IPS DF 6.9 (cell line): ENCODE data around the gene GPI.

Experiments used
- DNase-seq: peaks from one replicate; pipeline ENCODE4 v3.0.0-alpha.2; 2013; ENCODE audit warnings: low read depth, low spot score
- H3K27ac ChIP-seq: one replicate; pipeline ENCODE4 v1.5.1; 2013; ENCODE audit warnings: low read length, control low read depth
- H3K27me3 ChIP-seq: 2 replicates; pipeline ENCODE4 v1.6.1; 2013; ENCODE audit warnings: mild to moderate bottlenecking, low read length; ENCODE audit not compliant: control insufficient read depth, insufficient read depth
- H3K36me3 ChIP-seq: 2 replicates; pipeline ENCODE4 v1.6.1; 2013; ENCODE audit warnings: low read length; ENCODE audit not compliant: control insufficient read depth, insufficient read depth
- H3K4me1 ChIP-seq: 2 replicates; pipeline ENCODE4 v1.6.1; 2013; ENCODE audit warnings: low read length; ENCODE audit not compliant: control insufficient read depth, insufficient read depth
- H3K4me3 ChIP-seq: 2 replicates; pipeline ENCODE4 v1.5.1; 2013; ENCODE audit warnings: mild to moderate bottlenecking, low read length
- H3K9me3 ChIP-seq: 2 replicates; pipeline ENCODE4 v1.6.1; 2013; ENCODE audit warnings: low read length, inconsistent platforms; ENCODE audit not compliant: control insufficient read depth, insufficient read depth
- WGBS: extraction: QIAGEN DNeasy Blood & Tissue Kit; methylation state at CpG from one replicate; pipeline ENCODE4 v1.1.7; 2013; ENCODE audit warnings: mixed read lengths, missing lambda C conversion rate; ENCODE audit not compliant: insufficient read length, insufficient coverage; 5-methylcytosine and 5-hydroxymethylcytosine counted together

GPI gene

DNA sequence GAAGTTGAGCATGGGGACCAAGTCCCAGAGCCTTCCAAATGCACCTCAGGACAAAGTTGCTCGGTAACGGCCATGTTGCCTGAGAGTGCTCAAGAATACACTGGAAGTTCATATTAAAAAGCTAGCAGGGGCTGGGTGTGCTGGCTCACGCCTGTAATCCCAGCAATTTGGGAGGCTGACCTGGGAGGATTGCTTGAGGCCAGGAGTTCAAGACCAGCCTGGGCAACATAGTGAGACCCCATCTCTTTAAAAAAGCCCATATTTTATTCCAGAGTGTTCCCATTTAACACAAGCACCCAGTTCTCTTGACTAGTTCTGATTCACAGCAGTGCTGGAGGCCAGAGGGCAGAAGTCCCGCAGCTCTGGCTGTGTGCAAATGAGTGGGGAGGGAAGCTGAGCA is 8.1 kb upstream of the GPI start:
- Histone ChIP-seq H3K4me1 (no peaks in the 10 kb centered on the region), H3K27ac (no peak overlapping the region), H3K36me3 (peaks cover 5% of the 10 kb centered on the region), H3K9me3 (no peaks in the 10 kb centered on the region), H3K4me3 (no peak overlapping the region), H3K27me3 (no peaks in the 10 kb centered on the region)
- no CpG with 5 or more reads among the region's 4 CpGs for WGBS
- no peak for DNase-seq

DNA sequence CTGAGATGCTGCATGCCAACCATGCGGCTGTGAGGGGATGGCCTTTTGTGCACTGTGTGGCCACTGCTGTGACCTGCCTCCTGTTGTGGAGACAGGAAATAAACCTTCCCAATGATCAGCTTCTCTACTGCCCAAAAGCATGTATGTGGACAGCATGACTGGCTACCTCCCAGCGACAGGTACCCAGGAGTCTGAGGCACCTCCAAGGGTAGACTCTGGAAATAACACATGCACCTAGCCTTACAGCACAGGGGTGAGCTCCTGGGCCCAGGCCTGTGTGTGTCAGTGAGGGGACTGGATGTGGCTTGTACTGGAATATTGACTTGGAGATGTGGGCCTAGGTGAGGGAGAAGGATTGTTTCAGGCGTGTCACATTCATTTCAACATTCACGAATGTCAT is 7.6 kb upstream of the GPI start:
- Histone ChIP-seq H3K27me3 (no peaks in the 10 kb centered on the region), H3K4me3 (no peak overlapping the region), H3K36me3 (peaks cover 5% of the 10 kb centered on the region), H3K4me1 (no peaks in the 10 kb centered on the region), H3K9me3 (no peaks in the 10 kb centered on the region), H3K27ac (no peak overlapping the region)
- WGBS: no CpG with 5 or more reads among the region's 4 CpGs
- DNase-seq: no peak

DNA sequence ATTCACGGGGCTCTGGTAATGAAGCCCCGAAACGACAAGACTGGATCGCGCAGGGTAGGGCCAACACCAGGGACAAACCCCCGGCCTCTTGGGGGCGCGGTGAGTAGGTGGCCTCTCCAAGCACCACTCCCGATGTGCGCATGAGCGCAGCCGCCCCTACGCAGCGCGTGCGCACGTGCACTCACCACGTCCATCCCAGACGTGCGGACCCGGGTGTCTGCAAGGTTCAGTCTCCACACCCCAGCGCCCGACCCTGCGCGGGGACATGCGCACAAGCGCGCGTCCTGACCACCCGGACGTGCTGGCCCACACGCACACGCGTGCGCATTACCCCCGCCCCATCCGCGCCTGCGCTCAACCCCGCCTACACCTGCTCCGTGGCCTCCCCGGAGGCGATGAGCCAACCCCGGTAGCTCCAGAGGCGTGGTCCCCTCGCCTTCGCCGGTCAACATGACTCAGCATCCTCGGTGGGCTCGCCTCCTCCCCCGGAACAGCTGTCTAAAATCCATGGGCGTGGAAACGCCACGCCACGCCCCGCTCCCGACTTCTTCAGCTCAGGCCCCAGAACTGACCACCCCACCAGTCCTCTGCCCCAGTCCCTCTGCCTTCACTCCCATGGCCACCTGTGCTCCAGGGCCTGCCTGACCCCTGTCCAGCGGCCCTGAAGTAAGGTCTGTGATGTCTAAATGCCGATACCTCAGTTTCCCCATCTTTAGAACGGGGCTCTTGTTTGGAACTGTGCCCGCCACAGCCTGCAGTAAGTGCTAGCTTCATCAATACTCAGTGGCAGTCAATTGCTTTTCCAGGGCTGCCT is 5.6 kb upstream of the GPI start:
- Histone ChIP-seq H3K4me1 (no peaks in the 10 kb centered on the region), H3K27ac (no peak overlapping the region), H3K9me3 (no peaks in the 10 kb centered on the region), H3K36me3 (no peaks in the 10 kb centered on the region), H3K27me3 (no peaks in the 10 kb centered on the region), H3K4me3 (peak overlapping the region; percentile 35; the same call in 1 of the 2 replicates)
- WGBS: no CpG with 5 or more reads among the region's 61 CpGs
- peak; percentile 88 for DNase-seq

DNA sequence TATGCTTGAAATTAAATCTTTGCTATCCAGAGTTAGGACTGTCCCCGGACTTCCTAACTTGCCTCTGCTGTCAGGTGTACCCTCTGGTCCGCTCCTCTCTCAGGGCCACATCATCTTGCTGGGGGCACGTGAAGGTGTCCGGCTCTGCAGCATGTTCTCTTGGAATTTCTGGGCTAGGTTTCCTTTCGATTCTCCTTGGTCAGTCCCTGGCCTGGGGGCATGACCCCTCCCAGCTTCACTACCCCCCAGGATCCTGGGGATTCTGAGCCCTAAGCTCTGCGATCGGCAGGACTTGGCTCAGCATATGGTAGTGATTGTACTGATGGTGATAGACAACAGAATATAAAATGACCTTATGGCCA is 5.1 kb upstream of the GPI start:
- Histone ChIP-seq H3K4me3 (no peak overlapping the region), H3K27me3 (no peaks in the 10 kb centered on the region), H3K36me3 (no peaks in the 10 kb centered on the region), H3K9me3 (no peaks in the 10 kb centered on the region), H3K4me1 (no peaks in the 10 kb centered on the region), H3K27ac (no peak overlapping the region)
- no peak for DNase-seq
- no CpG with 5 or more reads among the region's 7 CpGs for WGBS

DNA sequence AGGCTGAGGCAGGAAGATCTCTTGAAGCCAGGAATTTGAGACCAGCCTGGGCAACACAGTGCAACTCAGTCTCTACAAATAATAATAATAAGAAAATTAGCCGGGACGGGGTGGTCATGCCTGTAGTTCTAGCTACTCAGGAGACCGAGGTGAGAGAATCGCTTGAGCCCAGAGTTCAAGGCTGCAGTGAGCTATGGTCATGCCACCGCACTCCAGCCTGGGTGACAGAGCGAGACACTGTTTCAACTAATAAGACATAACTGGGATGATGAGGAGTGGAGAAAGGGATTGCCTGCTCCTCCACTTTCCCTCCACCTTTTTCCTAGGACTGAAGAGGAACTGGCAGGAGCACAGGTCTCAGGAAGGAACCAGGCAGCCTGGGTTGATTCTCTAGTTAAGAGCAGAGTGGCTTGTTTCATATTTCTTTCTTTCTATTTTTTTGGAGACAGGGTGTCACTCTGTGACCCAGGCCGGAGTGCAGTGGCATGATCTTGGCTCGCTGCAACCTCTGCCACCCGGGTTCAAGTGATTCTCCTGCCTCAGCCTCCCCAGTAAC is 4.6 kb upstream of the GPI start:
- Histone ChIP-seq H3K27ac (no peak overlapping the region), H3K4me1 (no peaks in the 10 kb centered on the region), H3K27me3 (no peaks in the 10 kb centered on the region), H3K9me3 (no peaks in the 10 kb centered on the region), H3K4me3 (no peak overlapping the region), H3K36me3 (no peaks in the 10 kb centered on the region)
- WGBS: no CpG with 5 or more reads among the region's 9 CpGs
- DNase-seq: no peak

DNA sequence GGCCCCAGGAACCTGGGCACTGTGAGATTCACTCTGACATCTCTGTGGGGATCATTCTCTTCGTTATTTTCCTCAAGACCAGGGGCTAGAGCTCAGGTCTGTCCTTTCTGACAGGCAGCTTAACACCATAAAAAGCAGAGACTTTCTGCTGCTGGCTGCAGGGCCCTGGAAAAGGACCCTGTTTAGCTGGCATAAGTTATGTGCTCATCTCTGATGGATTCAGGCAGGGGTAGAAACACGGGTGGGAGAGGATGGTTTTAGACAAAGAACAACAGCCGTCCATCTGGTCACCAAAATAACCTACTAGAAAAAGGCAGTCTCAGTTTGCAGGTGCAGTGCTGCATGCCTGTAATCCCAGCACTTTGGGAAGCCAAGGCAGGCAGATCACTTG is 2.3 kb upstream of the GPI start:
- no CpG with 5 or more reads among the region's 3 CpGs for WGBS
- Histone ChIP-seq H3K27me3 (no peaks in the 10 kb centered on the region), H3K4me1 (peaks cover 3% of the 10 kb centered on the region), H3K36me3 (peaks cover 10% of the 10 kb centered on the region; the same call in 1 of the 2 replicates), H3K9me3 (no peaks in the 10 kb centered on the region), H3K4me3 (no peak overlapping the region), H3K27ac (no peak overlapping the region)
- no peak for DNase-seq

DNA sequence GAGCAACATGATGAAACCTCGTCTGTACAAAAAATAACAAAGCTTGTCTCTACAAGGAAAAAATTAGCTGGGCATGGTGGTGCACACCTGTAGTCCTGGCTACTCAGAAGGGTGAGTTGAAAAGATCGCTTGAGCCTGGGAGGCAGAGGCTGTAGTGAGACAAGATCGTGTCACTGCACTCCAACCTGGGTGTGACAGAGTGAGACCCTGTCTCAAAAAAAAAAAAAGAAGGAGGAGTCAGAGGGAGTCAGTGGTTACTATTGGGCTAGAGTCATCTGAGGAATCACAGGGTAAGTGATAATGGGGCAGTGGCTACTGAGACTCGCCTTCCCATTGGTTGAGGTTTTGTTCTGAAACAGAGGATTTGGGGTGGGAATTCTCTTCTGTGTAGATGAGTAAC is 1.9 kb upstream of the GPI start:
- Histone ChIP-seq H3K9me3 (no peaks in the 10 kb centered on the region), H3K4me3 (no peak overlapping the region), H3K36me3 (peaks cover 10% of the 10 kb centered on the region; the same call in 1 of the 2 replicates), H3K27ac (no peak overlapping the region), H3K4me1 (peaks cover 3% of the 10 kb centered on the region), H3K27me3 (no peaks in the 10 kb centered on the region)
- DNase-seq: no peak
- WGBS: no CpG with 5 or more reads among the region's 4 CpGs

DNA sequence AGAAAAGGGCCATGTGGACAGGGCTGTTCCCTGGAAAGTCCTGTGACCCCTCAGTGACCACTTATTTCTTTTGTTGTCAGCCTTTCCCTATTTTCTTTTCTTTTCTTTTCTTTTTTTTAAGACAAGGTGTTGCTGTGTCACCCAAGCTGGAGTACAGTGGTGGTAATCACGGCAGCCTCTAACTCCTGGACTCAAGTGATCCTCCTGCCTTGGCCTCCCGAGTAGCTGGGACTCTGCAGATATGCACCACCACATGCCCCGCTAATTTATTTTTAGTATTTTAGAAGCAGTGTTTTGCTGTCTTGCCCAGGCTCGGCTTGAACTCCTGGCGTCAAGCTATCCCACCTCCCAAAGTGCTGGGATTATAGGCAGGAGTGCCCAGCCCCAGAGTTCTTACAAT is 1.1 kb upstream of the GPI start:
- Histone ChIP-seq H3K27ac (no peak overlapping the region), H3K9me3 (no peaks in the 10 kb centered on the region), H3K4me1 (peaks cover 3% of the 10 kb centered on the region), H3K4me3 (no peak overlapping the region), H3K36me3 (peaks cover 15% of the 10 kb centered on the region), H3K27me3 (no peaks in the 10 kb centered on the region)
- DNase-seq: no peak
- no CpG with 5 or more reads among the region's 5 CpGs for WGBS

DNA sequence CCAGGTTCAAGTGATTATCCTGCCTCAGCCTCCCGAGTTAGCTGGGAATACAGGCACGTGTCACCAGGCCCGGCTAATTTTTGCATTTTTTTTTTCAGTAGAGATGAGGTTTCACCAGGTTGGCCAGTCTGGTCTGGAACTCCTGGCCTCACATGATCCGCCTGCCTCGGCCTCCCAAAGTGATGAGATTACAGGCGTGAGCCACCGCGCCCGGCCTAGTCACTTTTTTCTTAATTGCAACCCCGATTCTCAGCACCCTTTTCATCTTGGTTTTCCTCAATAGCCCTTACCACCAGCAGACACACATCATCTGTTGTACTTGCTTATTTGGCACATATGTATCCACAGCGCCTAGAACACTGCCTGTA is 550 bp upstream of the GPI start:
- Histone ChIP-seq H3K4me1 (peaks cover 3% of the 10 kb centered on the region), H3K4me3 (peak overlapping the region; percentile 64; the same call in 1 of the 2 replicates), H3K27me3 (no peaks in the 10 kb centered on the region), H3K9me3 (no peaks in the 10 kb centered on the region), H3K27ac (no peak overlapping the region), H3K36me3 (peaks cover 15% of the 10 kb centered on the region)
- WGBS: no CpG with 5 or more reads among the region's 11 CpGs
- DNase-seq: no peak

DNA sequence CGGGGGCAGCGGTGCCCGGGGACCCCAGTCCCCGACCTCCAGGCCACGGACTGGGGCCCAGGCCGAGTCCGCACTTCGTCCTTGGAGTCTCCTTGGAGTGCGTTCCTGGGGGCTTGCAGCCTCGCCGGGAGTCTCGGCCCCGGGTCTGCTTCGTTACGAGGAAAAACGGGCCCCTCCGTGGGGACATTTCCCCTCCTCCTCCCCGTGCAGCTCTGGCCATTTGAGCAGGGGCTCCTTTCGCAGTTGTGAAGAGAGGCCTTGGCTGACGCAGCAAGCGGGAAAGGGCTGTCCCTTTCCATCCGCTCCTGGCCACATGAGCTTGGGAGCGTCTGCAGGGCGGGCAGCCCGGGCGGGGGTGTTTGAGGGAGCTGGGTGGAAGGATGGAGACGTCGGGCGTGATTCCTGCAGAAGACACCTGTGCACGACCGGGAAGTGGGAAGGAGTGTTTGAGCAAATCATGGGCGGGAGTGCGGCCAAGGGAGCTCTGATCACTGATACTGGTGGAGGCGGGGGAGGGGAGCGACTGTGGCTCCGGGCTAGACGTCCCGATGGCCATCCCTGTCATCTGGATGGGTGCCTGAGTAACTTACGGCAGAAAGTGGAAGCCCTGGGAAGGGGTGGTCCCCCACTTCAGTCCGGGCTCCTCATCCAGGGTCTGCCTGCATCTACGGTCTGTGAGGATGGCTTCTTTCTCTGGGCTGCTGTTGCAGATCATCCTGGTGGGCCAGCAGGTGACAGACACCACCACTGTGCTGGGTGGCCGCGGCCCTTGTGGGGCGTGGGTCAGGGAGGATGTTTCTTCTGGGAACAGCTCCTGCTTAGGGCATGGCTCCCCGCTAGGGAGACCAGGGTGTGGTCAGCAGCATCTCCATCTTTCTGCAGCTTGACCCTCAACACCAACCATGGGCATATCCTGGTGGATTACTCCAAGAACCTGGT is 736 bp downstream of the GPI start:
- H3K4me3 ChIP-seq: peak overlapping the region; percentile 64
- WGBS: no CpG with 5 or more reads among the region's 45 CpGs

More for the DNA sequence above, 736 bp downstream of the GPI start:
- Histone ChIP-seq H3K36me3 (peaks cover 23% of the 10 kb centered on the region), H3K27ac (no peak overlapping the region), H3K27me3 (no peaks in the 10 kb centered on the region), H3K9me3 (no peaks in the 10 kb centered on the region), H3K4me1 (peaks cover 3% of the 10 kb centered on the region)
- no peak for DNase-seq
